ENCODE data around the gene ABL1.

ABL1 gene

DNA sequence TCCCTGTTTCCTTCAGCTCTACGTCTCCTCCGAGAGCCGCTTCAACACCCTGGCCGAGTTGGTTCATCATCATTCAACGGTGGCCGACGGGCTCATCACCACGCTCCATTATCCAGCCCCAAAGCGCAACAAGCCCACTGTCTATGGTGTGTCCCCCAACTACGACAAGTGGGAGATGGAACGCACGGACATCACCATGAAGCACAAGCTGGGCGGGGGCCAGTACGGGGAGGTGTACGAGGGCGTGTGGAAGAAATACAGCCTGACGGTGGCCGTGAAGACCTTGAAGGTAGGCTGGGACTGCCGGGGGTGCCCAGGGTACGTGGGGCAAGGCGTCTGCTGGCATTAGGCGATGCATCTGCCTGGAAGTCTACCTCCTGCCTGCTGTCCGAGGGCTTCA, 27.7 kb downstream of the ABL1 start:
- TF ChIP-seq, protein P1, sequence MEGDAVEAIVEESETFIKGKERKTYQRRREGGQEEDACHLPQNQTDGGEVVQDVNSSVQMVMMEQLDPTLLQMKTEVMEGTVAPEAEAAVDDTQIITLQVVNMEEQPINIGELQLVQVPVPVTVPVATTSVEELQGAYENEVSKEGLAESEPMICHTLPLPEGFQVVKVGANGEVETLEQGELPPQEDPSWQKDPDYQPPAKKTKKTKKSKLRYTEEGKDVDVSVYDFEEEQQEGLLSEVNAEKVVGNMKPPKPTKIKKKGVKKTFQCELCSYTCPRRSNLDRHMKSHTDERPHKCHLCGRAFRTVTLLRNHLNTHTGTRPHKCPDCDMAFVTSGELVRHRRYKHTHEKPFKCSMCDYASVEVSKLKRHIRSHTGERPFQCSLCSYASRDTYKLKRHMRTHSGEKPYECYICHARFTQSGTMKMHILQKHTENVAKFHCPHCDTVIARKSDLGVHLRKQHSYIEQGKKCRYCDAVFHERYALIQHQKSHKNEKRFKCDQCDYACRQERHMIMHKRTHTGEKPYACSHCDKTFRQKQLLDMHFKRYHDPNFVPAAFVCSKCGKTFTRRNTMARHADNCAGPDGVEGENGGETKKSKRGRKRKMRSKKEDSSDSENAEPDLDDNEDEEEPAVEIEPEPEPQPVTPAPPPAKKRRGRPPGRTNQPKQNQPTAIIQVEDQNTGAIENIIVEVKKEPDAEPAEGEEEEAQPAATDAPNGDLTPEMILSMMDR (IDR thresholded peaks at IDR 0.05; ENCODE audit: low read depth, low read length), result no peak
- H3K4me3 ChIP-seq (ENCODE audit: low read depth, low read length), result no peak overlapping the region

DNA sequence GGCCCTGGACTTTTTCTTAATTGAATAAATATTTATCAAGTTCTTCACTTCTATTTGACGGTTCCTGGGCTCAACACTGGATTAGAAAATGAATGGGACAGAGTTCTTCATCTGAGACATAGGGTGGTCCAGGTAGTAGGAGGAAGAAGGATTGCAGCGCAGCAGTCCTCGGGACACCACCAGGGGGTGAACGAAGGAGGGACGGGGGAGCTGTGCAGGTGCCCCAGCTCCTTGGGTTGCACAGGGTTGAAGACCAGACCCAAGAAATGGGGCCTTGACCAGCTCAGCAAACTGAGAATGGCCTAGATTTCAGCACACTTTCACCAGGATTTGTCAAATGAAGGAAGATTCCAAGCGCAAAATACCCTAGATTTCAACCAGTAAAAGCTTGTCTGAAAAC, 29.5 kb downstream of the ABL1 start:
- TF ChIP-seq, protein P1 (IDR thresholded peaks at IDR 0.05; ENCODE audit: low read depth, low read length), result no peak
- no peak overlapping the region for H3K4me3 ChIP-seq (ENCODE audit: low read depth, low read length)

DNA sequence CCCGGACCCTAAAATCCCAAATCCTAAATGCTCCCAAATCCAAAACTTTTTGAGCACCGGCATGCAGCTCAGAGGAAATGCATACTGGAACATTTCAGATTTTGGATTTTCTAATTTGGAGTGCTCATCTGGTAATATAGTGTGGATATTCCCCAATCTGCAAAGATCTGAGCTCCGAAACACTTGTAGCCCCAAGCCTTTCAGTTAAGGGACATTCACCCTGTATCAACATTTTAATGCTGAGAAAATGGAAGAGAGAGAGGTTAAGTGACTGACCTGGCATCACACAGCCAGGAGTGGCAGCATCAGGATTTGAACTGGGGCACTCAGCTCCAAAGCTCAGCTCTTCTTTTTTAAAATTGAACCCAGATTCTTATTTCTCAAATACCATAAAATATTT, 30.9 kb downstream of the ABL1 start:
- TF ChIP-seq, protein P1 (IDR thresholded peaks at IDR 0.05; ENCODE audit: low read depth, low read length), result no peak
- no peak overlapping the region for H3K4me3 ChIP-seq (ENCODE audit: low read depth, low read length)

DNA sequence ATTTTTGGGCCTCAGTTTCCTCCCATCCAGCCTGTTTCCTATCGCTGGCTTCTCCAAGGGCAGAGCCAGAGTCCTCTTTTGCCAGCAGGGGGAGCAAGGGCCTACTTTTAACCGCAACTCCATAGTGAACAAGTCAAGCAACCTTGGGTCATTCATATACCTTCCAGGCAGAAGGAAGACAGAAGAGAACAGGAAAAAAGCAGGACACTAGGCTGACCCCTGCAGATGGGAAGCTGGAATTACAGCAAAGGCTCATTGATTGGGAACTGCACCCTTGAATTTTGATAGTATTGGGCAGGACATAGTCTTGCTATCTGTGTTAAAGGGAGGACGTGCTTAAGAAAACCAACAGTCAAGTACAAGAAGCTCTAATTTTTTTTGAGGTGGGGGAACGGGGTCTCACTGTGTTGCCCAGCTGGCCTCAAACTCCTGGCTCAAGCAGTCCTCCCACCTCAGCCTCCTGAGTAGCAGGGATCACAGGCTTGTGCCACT, 31.5 kb downstream of the ABL1 start:
- TF ChIP-seq, protein P1 (IDR thresholded peaks at IDR 0.05; ENCODE audit: low read depth, low read length), result peak; percentile 97
- H3K4me3 ChIP-seq (ENCODE audit: low read depth, low read length), result no peak overlapping the region

GRCh38 chr9:130867556-130867955, 32.5 kb downstream of the ABL1 start:
- TF ChIP-seq, protein P1 (IDR thresholded peaks at IDR 0.05; ENCODE audit: low read depth, low read length), result no peak
- no peak overlapping the region for H3K4me3 ChIP-seq (ENCODE audit: low read depth, low read length)

- TF ChIP-seq, protein P1 (IDR thresholded peaks at IDR 0.05; ENCODE audit: low read depth, low read length), result no peak
- no peak overlapping the region for H3K4me3 ChIP-seq (ENCODE audit: low read depth, low read length)
Observed at GRCh38 chr9:130868230-130868629, 33.2 kb downstream of the ABL1 start.

DNA sequence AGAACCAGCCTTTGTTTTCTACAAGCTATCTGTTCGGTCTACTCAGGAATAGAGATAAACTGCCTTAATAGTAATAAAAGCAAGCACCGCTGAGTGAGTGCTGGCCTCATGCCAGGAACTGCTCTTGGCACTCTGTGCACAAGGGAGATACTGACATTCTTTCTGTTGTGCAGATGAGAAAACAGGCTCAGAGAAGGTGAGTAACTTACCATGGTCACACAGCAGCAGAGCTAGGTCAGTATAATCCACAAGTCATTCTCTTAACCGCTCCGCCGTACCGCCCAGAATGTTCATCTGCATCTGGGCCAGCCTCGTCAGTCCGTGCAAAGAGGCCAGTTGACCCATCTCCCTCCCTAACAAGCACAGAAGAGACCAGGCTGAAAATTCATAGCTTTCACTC, 34.2 kb downstream of the ABL1 start:
- TF ChIP-seq, protein P1 (IDR thresholded peaks at IDR 0.05; ENCODE audit: low read depth, low read length), result no peak
- no peak overlapping the region for H3K4me3 ChIP-seq (ENCODE audit: low read depth, low read length)
